Glutamatergic neuron (in vitro differentiated cells): ENCODE data around the gene VCX. TPM values are rescaled to one million over a fixed set of nuclear protein-coding genes. Genes with fewer than 3 reads are reported as not detected.

Experiments
- DNase-seq: peaks from one replicate; pipeline ENCODE4 v3.0.0; 2022
- H3K27ac Mint-ChIP-seq: one replicate; pipeline ENCODE4 v1.8.0; 2020; ENCODE audit warnings: mild to moderate bottlenecking, mixed read lengths, inconsistent platforms; ENCODE audit not compliant: unreplicated experiment
- H3K27me3 Mint-ChIP-seq: one replicate; pipeline ENCODE4 v1.8.0; 2020; ENCODE audit warnings: mild to moderate bottlenecking, moderate library complexity, mixed read lengths, inconsistent platforms; ENCODE audit not compliant: unreplicated experiment
- H3K36me3 Mint-ChIP-seq: one replicate; pipeline ENCODE4 v1.8.0; 2020; ENCODE audit warnings: mild to moderate bottlenecking, mixed read lengths, inconsistent platforms; ENCODE audit not compliant: unreplicated experiment
- H3K4me1 Mint-ChIP-seq: one replicate; pipeline ENCODE4 v1.8.0; 2020; ENCODE audit warnings: mild to moderate bottlenecking, low read depth, mixed read lengths, inconsistent platforms; ENCODE audit not compliant: unreplicated experiment
- H3K4me3 Mint-ChIP-seq: one replicate; pipeline ENCODE4 v1.8.0; 2020; ENCODE audit warnings: mild to moderate bottlenecking, mixed read lengths, inconsistent platforms; ENCODE audit not compliant: unreplicated experiment
- H3K9me3 Mint-ChIP-seq: one replicate; pipeline ENCODE4 v1.8.0; 2020; ENCODE audit warnings: mild to moderate bottlenecking, moderate library complexity, mixed read lengths, inconsistent platforms; ENCODE audit not compliant: unreplicated experiment
- CTCF ChIP-seq: fragments of 200-600 bp; sonication (generic); IDR thresholded peaks from one replicate; pipeline ENCODE4 v1.5.0; 2021; ENCODE audit not compliant: partially characterized antibody, unreplicated experiment
- total RNA-seq: library from RNA; stranded (reverse); fragmentation: NEBNext Ultra II Directional; extraction: Animal tissue kit (Norgen Biotek cat#: 25700); gene quantifications from one replicate; pipeline ENCODE4 v1.2.1, GENCODE V29; 2021; ENCODE audit not compliant: unreplicated experiment

VCX gene
- total RNA-seq, 1 donor from 2014 or later: 1.1 TPM

GRCh38 chrX:7889680-7890079 is 46.7 kb downstream of the VCX start:
- Mint-ChIP-seq H3K36me3 (no peaks in the 10 kb centered on the region), H3K9me3 (peaks cover 1% of the 10 kb centered on the region), H3K4me1 (peaks cover 13% of the 10 kb centered on the region), H3K27ac (no peak overlapping the region), H3K27me3 (no peaks in the 10 kb centered on the region), H3K4me3 (no peak overlapping the region)
- TF ChIP-seq CTCF: no peak
- DNase-seq: no peak

GRCh38 chrX:7891928-7892327 is 49.0 kb downstream of the VCX start:
- Mint-ChIP-seq H3K9me3 (peaks cover 1% of the 10 kb centered on the region), H3K27ac (no peak overlapping the region), H3K4me3 (no peak overlapping the region), H3K27me3 (no peaks in the 10 kb centered on the region), H3K36me3 (no peaks in the 10 kb centered on the region), H3K4me1 (peaks cover 13% of the 10 kb centered on the region)
- no peak for TF ChIP-seq CTCF
- no peak for DNase-seq

Other genes with a start within 250 kb of the VCX start
- 12.9 TPM for gene PNPLA4, start 84.2 kb downstream of the VCX start, total RNA-seq